ENCODE data around the gene ADCY1.

Gene ADCY1

GRCh38 chr7:45570797-45571196, 3.4 kb upstream of the ADCY1 start:
- no peaks in the 10 kb centered on the region for H3K4me1 Mint-ChIP-seq
- no peak overlapping the region for H3K4me3 Mint-ChIP-seq
- no peak for ATAC-seq
- DNase-seq (ENCODE audit: low spot score in 2 of 2) = no peak
- no peaks in the 10 kb centered on the region for H3K9me3 Mint-ChIP-seq
- H3K27ac Mint-ChIP-seq = no peak overlapping the region
- H3K36me3 Mint-ChIP-seq = no peaks in the 10 kb centered on the region

GRCh38 chr7:45573204-45573603, 964 bp upstream of the ADCY1 start:
- DNase-seq (ENCODE audit: low spot score in 2 of 2) (no peak), ATAC-seq (no peak)
- H3K36me3 Mint-ChIP-seq = no peaks in the 10 kb centered on the region
- H3K4me1 Mint-ChIP-seq = no peaks in the 10 kb centered on the region
- H3K27ac Mint-ChIP-seq = no peak overlapping the region
- H3K4me3 Mint-ChIP-seq = no peak overlapping the region
- no peaks in the 10 kb centered on the region for H3K9me3 Mint-ChIP-seq

DNA sequence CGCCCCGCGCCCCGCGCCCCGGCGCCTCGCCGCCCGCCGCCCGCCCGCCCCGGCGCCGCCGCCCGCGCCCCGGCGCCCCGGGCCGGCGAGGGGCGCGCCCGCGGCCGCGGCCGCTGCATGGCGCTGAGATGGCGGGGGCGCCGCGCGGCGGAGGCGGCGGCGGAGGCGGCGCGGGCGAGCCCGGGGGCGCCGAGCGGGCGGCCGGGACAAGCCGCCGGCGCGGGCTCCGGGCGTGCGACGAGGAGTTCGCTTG, 174 bp downstream of the ADCY1 start:
- no peak for DNase-seq (ENCODE audit: low spot score in 2 of 2)
- Mint-ChIP-seq H3K4me3 (no peak overlapping the region), H3K27ac (no peak overlapping the region), H3K4me1 (no peaks in the 10 kb centered on the region), H3K36me3 (no peaks in the 10 kb centered on the region), H3K9me3 (no peaks in the 10 kb centered on the region)
- no peak for ATAC-seq

DNA sequence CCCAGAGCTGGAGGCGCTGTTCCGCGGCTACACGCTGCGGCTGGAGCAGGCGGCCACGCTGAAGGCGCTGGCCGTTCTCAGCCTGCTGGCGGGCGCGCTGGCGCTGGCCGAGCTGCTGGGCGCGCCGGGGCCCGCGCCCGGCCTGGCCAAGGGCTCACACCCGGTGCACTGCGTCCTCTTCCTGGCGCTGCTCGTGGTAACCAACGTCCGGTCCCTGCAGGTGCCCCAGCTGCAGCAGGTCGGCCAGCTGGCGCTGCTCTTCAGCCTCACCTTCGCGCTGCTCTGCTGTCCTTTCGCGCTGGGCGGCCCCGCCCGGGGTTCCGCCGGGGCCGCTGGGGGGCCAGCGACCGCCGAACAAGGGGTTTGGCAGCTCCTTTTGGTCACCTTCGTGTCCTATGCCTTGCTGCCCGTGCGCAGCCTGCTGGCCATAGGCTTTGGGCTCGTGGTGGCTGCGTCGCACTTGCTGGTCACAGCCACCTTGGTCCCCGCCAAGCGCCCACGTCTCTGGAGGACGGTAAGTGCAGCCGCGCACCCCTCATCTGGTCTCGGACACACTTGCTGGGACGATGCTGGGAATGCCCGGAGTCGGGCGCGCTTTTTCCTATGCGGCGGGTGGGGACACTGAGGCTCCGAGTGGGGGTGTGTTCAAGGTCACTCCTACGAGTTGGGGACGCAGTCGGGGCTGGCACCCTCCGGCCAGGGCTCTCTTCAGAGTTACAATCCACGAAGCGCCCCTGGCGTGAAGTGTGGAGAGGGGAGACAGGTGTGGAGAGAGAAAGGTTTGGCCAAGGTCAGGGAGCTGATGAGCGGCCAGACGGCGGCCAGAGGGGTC, 717 bp downstream of the ADCY1 start:
- no peak for DNase-seq (ENCODE audit: low spot score in 2 of 2)
- Mint-ChIP-seq H3K4me1 (no peaks in the 10 kb centered on the region), H3K36me3 (no peaks in the 10 kb centered on the region), H3K4me3 (peak overlapping the region; percentile 22), H3K27ac (no peak overlapping the region), H3K9me3 (no peaks in the 10 kb centered on the region)
- no peak for ATAC-seq

GRCh38 chr7:45575501-45576248, 1.5 kb downstream of the ADCY1 start:
- H3K36me3 Mint-ChIP-seq = no peaks in the 10 kb centered on the region
- no peak overlapping the region for H3K27ac Mint-ChIP-seq
- DNase-seq (ENCODE audit: low spot score in 2 of 2) = no peak
- ATAC-seq = no peak
- H3K9me3 Mint-ChIP-seq = no peaks in the 10 kb centered on the region
- H3K4me1 Mint-ChIP-seq = no peaks in the 10 kb centered on the region
- H3K4me3 Mint-ChIP-seq = peak overlapping the region; percentile 22

DNA sequence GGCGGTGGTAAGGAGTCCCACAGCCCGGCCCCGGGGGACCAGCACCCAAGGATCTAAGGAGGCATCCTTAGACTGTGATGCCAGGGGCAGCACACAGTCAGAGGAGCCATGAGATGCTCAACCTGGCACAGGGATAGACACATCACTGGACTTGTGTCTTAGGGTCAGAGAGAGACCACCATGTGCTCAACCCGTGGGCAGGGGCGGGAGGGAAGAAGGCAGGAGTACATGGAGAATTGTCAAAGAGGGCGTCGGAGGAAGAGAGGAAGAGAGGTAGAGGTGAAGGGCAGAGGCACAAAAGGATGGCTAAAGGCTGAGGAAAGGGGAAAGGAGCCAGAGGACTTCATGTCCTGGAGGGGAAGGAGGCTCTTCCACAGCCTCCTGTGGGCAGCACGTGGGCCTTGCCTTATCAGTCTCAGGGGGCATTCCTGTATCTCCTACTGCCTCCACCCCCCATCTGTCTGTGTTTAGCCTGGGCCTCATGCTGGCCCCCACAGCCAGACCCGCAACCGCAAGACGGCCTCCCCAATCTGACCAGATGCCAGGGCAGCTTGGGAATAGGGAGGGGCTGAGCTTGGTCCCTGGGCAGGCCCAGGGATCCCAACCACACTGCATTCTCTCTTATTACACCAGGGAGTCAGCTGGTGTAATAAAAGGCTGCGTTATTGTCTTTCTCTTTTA, 2.2 kb downstream of the ADCY1 start:
- H3K36me3 Mint-ChIP-seq = no peaks in the 10 kb centered on the region
- no peak for DNase-seq (ENCODE audit: low spot score in 2 of 2)
- H3K4me1 Mint-ChIP-seq = no peaks in the 10 kb centered on the region
- H3K9me3 Mint-ChIP-seq = no peaks in the 10 kb centered on the region
- H3K27ac Mint-ChIP-seq = no peak overlapping the region
- no peak overlapping the region for H3K4me3 Mint-ChIP-seq
- ATAC-seq = no peak

DNA sequence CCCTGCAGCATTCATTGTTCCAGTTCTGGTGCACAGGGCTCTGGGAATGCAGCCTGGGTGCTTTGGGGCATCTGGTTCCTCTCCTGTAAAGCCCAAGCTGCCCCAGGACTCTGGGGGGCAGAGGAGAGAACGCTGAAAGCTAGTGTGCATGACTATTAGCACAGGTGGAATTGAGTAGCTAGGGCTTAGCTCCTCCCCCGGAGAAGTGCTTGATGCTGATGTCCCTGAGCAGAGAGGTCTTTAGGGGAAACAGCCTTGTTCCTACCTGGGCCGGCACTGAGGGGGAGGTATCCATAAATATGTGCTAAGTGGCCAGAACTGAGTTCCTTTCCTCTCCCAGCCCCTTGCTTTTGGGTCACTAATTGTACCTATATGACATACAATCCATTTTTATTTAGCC, 3.9 kb downstream of the ADCY1 start:
- no peak for ATAC-seq
- Mint-ChIP-seq H3K4me1 (no peaks in the 10 kb centered on the region), H3K9me3 (no peaks in the 10 kb centered on the region), H3K36me3 (no peaks in the 10 kb centered on the region), H3K27ac (no peak overlapping the region), H3K4me3 (no peak overlapping the region)
- DNase-seq (ENCODE audit: low spot score in 2 of 2) = no peak

- Mint-ChIP-seq H3K4me1 (no peaks in the 10 kb centered on the region), H3K4me3 (no peak overlapping the region)
Observed at GRCh38 chr7:45578467-45578866, 4.3 kb downstream of the ADCY1 start.

DNA sequence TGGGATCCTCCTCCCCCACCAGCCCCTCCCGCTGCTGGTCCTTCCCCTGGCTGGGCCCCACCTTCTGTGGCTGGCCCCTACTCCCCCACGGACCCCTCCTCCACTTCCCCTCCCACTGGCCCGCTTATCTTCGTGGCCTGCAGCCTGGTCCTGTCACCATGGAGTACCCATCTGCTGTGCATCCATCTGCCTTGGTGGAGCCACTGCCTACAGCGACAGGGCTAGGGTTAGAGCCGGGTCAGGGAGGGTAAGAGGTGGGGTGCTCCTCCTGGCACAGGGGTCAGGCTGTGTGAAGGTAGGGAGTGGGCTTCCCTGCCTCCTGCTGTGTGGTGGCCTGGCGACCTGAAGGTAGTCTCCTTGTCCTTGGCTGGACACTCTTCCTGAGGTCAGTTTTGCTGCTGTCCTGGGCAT, 5.2 kb downstream of the ADCY1 start:
- DNase-seq (ENCODE audit: low spot score in 2 of 2) (no peak), ATAC-seq (no peak)
- H3K9me3 Mint-ChIP-seq = no peaks in the 10 kb centered on the region
- no peaks in the 10 kb centered on the region for H3K36me3 Mint-ChIP-seq
- H3K4me1 Mint-ChIP-seq = no peaks in the 10 kb centered on the region
- no peak overlapping the region for H3K4me3 Mint-ChIP-seq
- no peak overlapping the region for H3K27ac Mint-ChIP-seq

More at GRCh38 chr7:45578467-45578866, 4.3 kb downstream of the ADCY1 start:
- DNase-seq (ENCODE audit: low spot score in 2 of 2) = no peak
- Mint-ChIP-seq H3K9me3 (no peaks in the 10 kb centered on the region), H3K27ac (no peak overlapping the region), H3K36me3 (no peaks in the 10 kb centered on the region)
- no peak for ATAC-seq

- H3K4me1 Mint-ChIP-seq = no peaks in the 10 kb centered on the region
- DNase-seq (ENCODE audit: low spot score in 2 of 2) (no peak), ATAC-seq (no peak)
- no peaks in the 10 kb centered on the region for H3K36me3 Mint-ChIP-seq
- H3K27ac Mint-ChIP-seq = no peak overlapping the region
- H3K4me3 Mint-ChIP-seq = no peak overlapping the region
- no peaks in the 10 kb centered on the region for H3K9me3 Mint-ChIP-seq
Observed at GRCh38 chr7:45580053-45580872, 6.1 kb downstream of the ADCY1 start.

- H3K9me3 Mint-ChIP-seq = no peaks in the 10 kb centered on the region
- no peaks in the 10 kb centered on the region for H3K36me3 Mint-ChIP-seq
- H3K4me3 Mint-ChIP-seq = no peak overlapping the region
- no peak for ATAC-seq
- DNase-seq (ENCODE audit: low spot score in 2 of 2) = no peak
- no peak overlapping the region for H3K27ac Mint-ChIP-seq
- H3K4me1 Mint-ChIP-seq = no peaks in the 10 kb centered on the region
Observed at GRCh38 chr7:45581271-45581780, 7.2 kb downstream of the ADCY1 start.

DNA sequence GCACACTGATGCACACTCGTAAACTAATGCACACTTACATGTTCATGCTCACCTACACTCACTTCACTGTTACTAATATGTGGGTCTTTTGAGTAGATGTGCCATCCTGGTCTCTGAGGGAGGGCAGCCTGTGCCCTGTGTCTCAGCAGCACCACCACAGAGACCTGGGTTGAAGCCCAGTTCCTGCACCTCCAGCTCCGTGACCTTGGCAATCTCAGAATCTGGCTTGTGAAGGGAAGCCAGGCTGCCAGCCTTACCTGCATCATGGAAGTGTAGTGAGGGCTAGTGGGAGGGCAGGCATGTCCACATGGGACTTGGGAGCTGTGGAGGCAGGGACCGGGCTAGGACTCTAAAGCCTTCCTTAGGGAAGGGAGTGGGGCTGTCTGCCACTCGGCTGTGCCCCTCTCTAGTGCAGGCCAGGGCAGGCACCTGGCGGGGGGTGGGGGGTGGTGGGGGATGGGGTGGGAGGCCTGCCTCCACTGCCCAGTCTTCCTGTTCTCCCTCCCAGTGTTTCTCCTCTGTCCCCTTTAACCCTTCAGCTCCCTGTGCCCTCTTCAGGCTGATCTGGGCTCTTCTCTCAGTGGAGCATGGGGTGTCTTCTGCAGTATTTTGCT, 8.1 kb downstream of the ADCY1 start:
- ATAC-seq (no peak), DNase-seq (ENCODE audit: low spot score in 2 of 2) (no peak)
- H3K36me3 Mint-ChIP-seq = no peaks in the 10 kb centered on the region
- no peak overlapping the region for H3K27ac Mint-ChIP-seq
- no peaks in the 10 kb centered on the region for H3K9me3 Mint-ChIP-seq
- no peaks in the 10 kb centered on the region for H3K4me1 Mint-ChIP-seq
- no peak overlapping the region for H3K4me3 Mint-ChIP-seq

- Mint-ChIP-seq H3K4me1 (no peaks in the 10 kb centered on the region), H3K36me3 (no peaks in the 10 kb centered on the region), H3K4me3 (no peak overlapping the region), H3K27ac (no peak overlapping the region), H3K9me3 (no peaks in the 10 kb centered on the region)
- DNase-seq (ENCODE audit: low spot score in 2 of 2) = no peak
- no peak for ATAC-seq
Observed at GRCh38 chr7:45582868-45583277, 8.7 kb downstream of the ADCY1 start.

GRCh38 chr7:45583296-45583695, 9.1 kb downstream of the ADCY1 start:
- ATAC-seq (no peak), DNase-seq (ENCODE audit: low spot score in 2 of 2) (no peak)
- Mint-ChIP-seq H3K4me1 (no peaks in the 10 kb centered on the region), H3K36me3 (no peaks in the 10 kb centered on the region), H3K27ac (no peak overlapping the region), H3K4me3 (no peak overlapping the region), H3K9me3 (no peaks in the 10 kb centered on the region)
